OCI-LY1 (cell line): ENCODE data around the gene SLC22A3.

Experiments used
- EZH2 ChIP-seq: fragments of 200-600 bp; sonication (generic), shearing (Covaris generic); IDR thresholded peaks from 2 replicates; pipeline ENCODE4 v1.8.0; 2017; ENCODE audit warnings: borderline replicate concordance, mixed run types, mild to moderate bottlenecking, antibody characterized with exemption, low read length, moderate library complexity, mixed read lengths
- TF ChIP-seq, protein P1 (sequence below): fragments of 200-600 bp; sonication (generic), shearing (Covaris generic); IDR thresholded peaks from 2 replicates; pipeline ENCODE4 v1.5.1; 2017; ENCODE audit warnings: mild to moderate bottlenecking, antibody characterized with exemption, low read length, moderate library complexity, mixed read lengths

DNA sequence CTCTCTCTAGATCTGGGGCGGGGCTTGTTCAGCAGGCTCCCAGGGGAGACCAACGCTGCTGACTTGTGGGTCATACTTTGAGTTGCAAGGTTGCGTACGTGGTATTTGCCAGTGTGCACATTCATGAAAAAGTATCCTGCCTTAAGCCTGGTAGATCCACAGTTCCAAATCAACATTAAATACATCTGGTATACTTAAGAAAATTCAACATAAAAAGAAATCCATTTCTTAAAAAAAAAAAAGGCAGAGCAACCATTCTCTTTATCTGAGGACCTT lies 81.4 kb downstream of the SLC22A3 start:
- no peak for TF ChIP-seq EZH2
- TF ChIP-seq, protein P1, sequence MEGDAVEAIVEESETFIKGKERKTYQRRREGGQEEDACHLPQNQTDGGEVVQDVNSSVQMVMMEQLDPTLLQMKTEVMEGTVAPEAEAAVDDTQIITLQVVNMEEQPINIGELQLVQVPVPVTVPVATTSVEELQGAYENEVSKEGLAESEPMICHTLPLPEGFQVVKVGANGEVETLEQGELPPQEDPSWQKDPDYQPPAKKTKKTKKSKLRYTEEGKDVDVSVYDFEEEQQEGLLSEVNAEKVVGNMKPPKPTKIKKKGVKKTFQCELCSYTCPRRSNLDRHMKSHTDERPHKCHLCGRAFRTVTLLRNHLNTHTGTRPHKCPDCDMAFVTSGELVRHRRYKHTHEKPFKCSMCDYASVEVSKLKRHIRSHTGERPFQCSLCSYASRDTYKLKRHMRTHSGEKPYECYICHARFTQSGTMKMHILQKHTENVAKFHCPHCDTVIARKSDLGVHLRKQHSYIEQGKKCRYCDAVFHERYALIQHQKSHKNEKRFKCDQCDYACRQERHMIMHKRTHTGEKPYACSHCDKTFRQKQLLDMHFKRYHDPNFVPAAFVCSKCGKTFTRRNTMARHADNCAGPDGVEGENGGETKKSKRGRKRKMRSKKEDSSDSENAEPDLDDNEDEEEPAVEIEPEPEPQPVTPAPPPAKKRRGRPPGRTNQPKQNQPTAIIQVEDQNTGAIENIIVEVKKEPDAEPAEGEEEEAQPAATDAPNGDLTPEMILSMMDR, result no peak
